Measurements from ENCODE around the gene LRRC71. TPM values are rescaled to one million over a fixed set of nuclear protein-coding genes. Genes with fewer than 3 reads are reported as not detected.

Gene LRRC71
- total RNA-seq, 6 donors from 2014 or later: 0.49 to 13.9 (median 6.3) TPM

- H3K27ac ChIP-seq: peak overlapping the region; percentile 51 to 80 (median 64)
- H3K4me3 ChIP-seq: peak overlapping the region in 3 of 4 donors; percentile 6 to 30 (median 11)
- DNase-seq (peak in 1 of 2 donors; percentile 58), ATAC-seq (ENCODE audit: low FRiP score in 2 of 2) (peak in 1 of 2 donors; percentile 78)
- H3K27me3 ChIP-seq: no peaks in the 10 kb centered on the region
- peaks cover 22 to 70% (median 35%) of the 10 kb centered on the region in 4 donors for H3K36me3 ChIP-seq
- peaks cover 0 to 13% (median 10%) of the 10 kb centered on the region in 4 donors for H3K4me1 ChIP-seq
- H3K9me3 ChIP-seq: no peaks in the 10 kb centered on the region
- TF ChIP-seq POLR2A (IDR thresholded peaks at IDR 0.05): peak in 1 of 4 donors; percentile 36
- TF ChIP-seq EP300 (IDR thresholded peaks at IDR 0.05): peak in 1 of 4 donors; percentile 14
- no peak for TF ChIP-seq CTCF (IDR thresholded peaks at IDR 0.05)
- TF ChIP-seq POLR2AphosphoS5 (IDR thresholded peaks at IDR 0.05): peak in 1 of 2 donors; percentile 61
- 39% methylated on average over 3 of the region's 3 CpGs; no CpG with 5 or more reads in 1 of the 2 donors for WGBS, 2 donors
Observed at GRCh38 chr1:156963621-156964020, 43.2 kb downstream of the LRRC71 start.

DNA sequence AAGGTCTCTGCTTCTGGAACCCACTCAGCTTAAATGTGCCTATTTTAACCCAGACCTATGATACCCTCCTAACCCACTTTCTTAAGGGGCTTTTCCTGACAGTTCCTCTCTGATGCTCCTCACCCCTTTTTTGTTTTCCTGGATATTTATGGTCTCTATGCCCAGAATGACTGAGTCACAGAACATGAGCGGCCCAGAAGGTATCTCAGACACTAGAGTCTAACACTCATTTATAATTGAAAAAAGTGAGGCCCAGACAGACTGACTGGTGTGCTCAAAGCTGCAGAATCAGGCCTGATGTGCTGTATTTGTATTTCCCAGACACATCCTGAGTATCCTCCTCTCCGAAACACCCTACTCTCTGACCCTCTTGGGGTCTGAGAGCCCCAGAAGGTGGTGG is 44.0 kb downstream of the LRRC71 start:
- Histone ChIP-seq H3K27ac (peak overlapping the region in 2 of 4 donors; percentile 72 to 80), H3K36me3 (peaks cover 19 to 67% (median 32%) of the 10 kb centered on the region in 4 donors), H3K4me1 (peaks cover 0 to 13% (median 10%) of the 10 kb centered on the region in 4 donors), H3K27me3 (no peaks in the 10 kb centered on the region), H3K4me3 (no peak overlapping the region), H3K9me3 (no peaks in the 10 kb centered on the region)
- DNase-seq: no peak
- ATAC-seq (ENCODE audit: low FRiP score in 2 of 2): no peak
- TF ChIP-seq EP300 (IDR thresholded peaks at IDR 0.05) (no peak), POLR2AphosphoS5 (IDR thresholded peaks at IDR 0.05) (no peak), POLR2A (IDR thresholded peaks at IDR 0.05) (no peak), CTCF (IDR thresholded peaks at IDR 0.05) (no peak)
- WGBS, 2 donors: 93 to 98% methylated on average over 2 of the region's 2 CpGs

DNA sequence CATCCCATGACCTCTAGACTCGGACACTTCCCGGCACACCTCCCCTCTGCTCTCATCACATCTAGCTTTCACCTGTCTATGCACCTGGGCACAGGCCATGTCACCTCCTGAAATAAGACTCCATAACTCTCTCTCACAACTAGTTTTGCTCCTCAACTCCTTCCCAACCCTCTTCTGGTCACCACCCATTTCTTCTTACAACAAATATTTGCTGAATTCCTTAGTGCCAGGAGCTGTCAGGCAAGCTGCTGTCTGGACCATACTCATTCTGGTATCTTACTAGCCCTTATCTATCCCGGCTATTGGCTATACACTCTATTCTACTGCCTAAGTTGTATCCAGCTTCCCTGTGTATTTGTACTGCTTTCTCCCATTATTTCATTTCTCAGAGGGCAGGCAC is 49.1 kb downstream of the LRRC71 start:
- ATAC-seq (ENCODE audit: low FRiP score in 2 of 2): no peak
- H3K27me3 ChIP-seq: no peaks in the 10 kb centered on the region
- TF ChIP-seq POLR2AphosphoS5 (IDR thresholded peaks at IDR 0.05) (no peak), CTCF (IDR thresholded peaks at IDR 0.05) (no peak), POLR2A (IDR thresholded peaks at IDR 0.05) (no peak), EP300 (IDR thresholded peaks at IDR 0.05) (no peak)
- DNase-seq: no peak
- no peaks in the 10 kb centered on the region for H3K9me3 ChIP-seq
- no peaks in the 10 kb centered on the region for H3K4me1 ChIP-seq
- WGBS, 2 donors: 88 to 93% methylated on average over 3 of the region's 3 CpGs
- H3K4me3 ChIP-seq: no peak overlapping the region
- H3K27ac ChIP-seq: no peak overlapping the region
- peaks cover 0 to 57% (median 24%) of the 10 kb centered on the region in 4 donors for H3K36me3 ChIP-seq

GRCh38 chr1:156970017-156970416 is 49.6 kb downstream of the LRRC71 start:
- Histone ChIP-seq H3K27ac (no peak overlapping the region), H3K27me3 (no peaks in the 10 kb centered on the region), H3K9me3 (no peaks in the 10 kb centered on the region), H3K4me3 (no peak overlapping the region), H3K36me3 (peaks cover 0 to 58% (median 25%) of the 10 kb centered on the region in 4 donors), H3K4me1 (no peaks in the 10 kb centered on the region)
- TF ChIP-seq POLR2A (IDR thresholded peaks at IDR 0.05) (no peak), POLR2AphosphoS5 (IDR thresholded peaks at IDR 0.05) (no peak), EP300 (IDR thresholded peaks at IDR 0.05) (no peak), CTCF (IDR thresholded peaks at IDR 0.05) (no peak)
- no peak for ATAC-seq (ENCODE audit: low FRiP score in 2 of 2)
- no peak for DNase-seq
- WGBS, 2 donors: 89% methylated on average over 3 of the region's 3 CpGs

- H3K36me3 ChIP-seq: peaks cover 15 to 69% (median 35%) of the 10 kb centered on the region in 4 donors
- WGBS, 2 donors: 93 to 98% methylated on average over 2 of the region's 2 CpGs
- ATAC-seq (ENCODE audit: low FRiP score in 2 of 2): no peak
Observed at GRCh38 chr1:156973417-156973816, 53.0 kb downstream of the LRRC71 start.

More at GRCh38 chr1:156973417-156973816, 53.0 kb downstream of the LRRC71 start:
- no peak for DNase-seq
- Histone ChIP-seq H3K4me1 (no peaks in the 10 kb centered on the region), H3K9me3 (no peaks in the 10 kb centered on the region), H3K4me3 (no peak overlapping the region), H3K27ac (no peak overlapping the region), H3K27me3 (no peaks in the 10 kb centered on the region)
- TF ChIP-seq CTCF (IDR thresholded peaks at IDR 0.05): no peak
